Measurements from ENCODE around the gene ATP11A.

- no peak for TF ChIP-seq CTCF (IDR thresholded peaks at IDR 0.05; ENCODE audit: low read length)
- TF ChIP-seq EZH2phosphoT487 (IDR thresholded peaks at IDR 0.05; ENCODE audit: low read length) = no peak
Observed at GRCh38 chr13:112719556-112719955, 29.7 kb downstream of the ATP11A start.
